IMR-90 (cell line): ENCODE measurements around the gene TSTD2. TPM values are rescaled to one million over a fixed set of nuclear protein-coding genes. Genes with fewer than 3 reads are reported as not detected.

ENCODE experiments used
- ATAC-seq: fragments of 200-7000 bp; cut with Tn5 transposase; 2 replicates; pipeline ENCODE4 v1.9.1; 2020; ENCODE audit warnings: low read depth, mild to moderate bottlenecking, moderate library complexity
- BruUV-seq: library from RNA; stranded (reverse); fragments of 400-500 nt; replicated peaks from 2 replicates; lab custom pipeline; 2021; lab: Mats Ljungman, UMichigan
- CTCF ChIA-PET: fragments of 300-600 bp; formaldehyde crosslinking; extraction: SDS; loops from one replicate; lab custom pipeline; 2021; ENCODE audit warnings: antibody characterized with exemption; lab: Yijun Ruan, JAX
- POLR2A ChIA-PET: fragments of 300-600 bp; sonication (Branson Sonifier 250); formaldehyde crosslinking; loops from one replicate; lab custom pipeline; 2022; ENCODE audit warnings: antibody characterized with exemption; ENCODE audit not compliant: unreplicated experiment; lab: Charles Lee
- DNase-seq: peaks from one replicate; pipeline ENCODE4 v3.0.0; 2013
- H2AFZ ChIP-seq: replicated peaks from 2 replicates; pipeline ENCODE3; 2013; ENCODE audit warnings: low read length, mild to moderate bottlenecking; ENCODE audit not compliant: poor library complexity
- H2AK5ac ChIP-seq: 2 replicates; pipeline ENCODE4 v1.6.1; 2013; ENCODE audit warnings: low read depth, low read length, inconsistent platforms
- H2AK9ac ChIP-seq: replicated peaks from 2 replicates; pipeline ENCODE3; 2013; ENCODE audit warnings: mild to moderate bottlenecking, low read depth, low read length, moderate library complexity; ENCODE audit not compliant: poor library complexity
- H2BK120ac ChIP-seq: 2 replicates; pipeline ENCODE4 v1.6.1; 2013; ENCODE audit warnings: low read depth, low read length, inconsistent platforms
- H2BK15ac ChIP-seq: 3 replicates; pipeline ENCODE4 v1.6.1; 2013; ENCODE audit warnings: low read depth, low read length, inconsistent platforms
- H2BK20ac ChIP-seq: 2 replicates; pipeline ENCODE4 v1.6.1; 2013; ENCODE audit warnings: low read depth, mild to moderate bottlenecking, inconsistent platforms, low read length, moderate library complexity
- H2BK5ac ChIP-seq: 2 replicates; pipeline ENCODE4 v1.6.1; 2013; ENCODE audit warnings: mild to moderate bottlenecking, low read depth, low read length, inconsistent platforms; ENCODE audit not compliant: poor library complexity, severe bottlenecking
- H3K14ac ChIP-seq: replicated peaks from 2 replicates; pipeline ENCODE4 v1.6.1; 2013; ENCODE audit warnings: low read depth, low read length, inconsistent platforms
- H3K18ac ChIP-seq: 2 replicates; pipeline ENCODE4 v1.6.1; 2013; ENCODE audit warnings: low read depth, low read length, control low read depth
- H3K23ac ChIP-seq: 2 replicates; pipeline ENCODE4 v1.6.1; 2013; ENCODE audit warnings: low read depth, low read length, inconsistent platforms
- H3K27ac ChIP-seq: 2 replicates; pipeline ENCODE4 v1.5.1; 2013; ENCODE audit warnings: mild to moderate bottlenecking, control low read depth, low read length; ENCODE audit not compliant: insufficient read depth
- H3K27me3 ChIP-seq: 2 replicates; pipeline ENCODE4 v1.6.1; 2013; ENCODE audit warnings: low read length; ENCODE audit not compliant: control insufficient read depth, insufficient read depth
- H3K36me3 ChIP-seq: 2 replicates; pipeline ENCODE4 v1.6.1; 2013; ENCODE audit warnings: low read length, mixed read lengths; ENCODE audit not compliant: control insufficient read depth, insufficient read depth
- H3K4ac ChIP-seq: 2 replicates; pipeline ENCODE4 v1.6.1; 2013; ENCODE audit warnings: low read depth, low read length, inconsistent platforms
- H3K4me1 ChIP-seq: 2 replicates; pipeline ENCODE4 v1.6.1; 2013; ENCODE audit warnings: low read length, mixed read lengths; ENCODE audit not compliant: control insufficient read depth, insufficient read depth
- H3K4me2 ChIP-seq: 2 replicates; pipeline ENCODE4 v1.6.1; 2013; ENCODE audit warnings: low read depth, mild to moderate bottlenecking, control low read depth, low read length, moderate library complexity
- H3K4me3 ChIP-seq: 2 replicates; pipeline ENCODE4 v1.5.1; 2013; ENCODE audit warnings: low read depth, mild to moderate bottlenecking, control low read depth, low read length, moderate library complexity; ENCODE audit not compliant: insufficient read depth
- H3K56ac ChIP-seq: 2 replicates; pipeline ENCODE4 v1.6.1; 2013; ENCODE audit warnings: low read length, inconsistent platforms; ENCODE audit not compliant: insufficient read depth; ENCODE audit errors: extremely low read depth
- H3K79me1 ChIP-seq, 2 experiments: 2 replicates each; pipeline ENCODE4 v1.6.1; 2013; ENCODE audit warnings: low read length in 2 of 2, inconsistent platforms in 1 of 2, low read depth in 1 of 2
- H3K9ac ChIP-seq: 2 replicates; pipeline ENCODE4 v1.6.1; 2013; ENCODE audit warnings: low read depth, low read length, control low read depth
- H3K9me1 ChIP-seq: 2 replicates; pipeline ENCODE4 v1.6.1; 2013; ENCODE audit warnings: low read length, inconsistent platforms; ENCODE audit not compliant: insufficient read depth
- H3K9me3 ChIP-seq: 2 replicates; pipeline ENCODE4 v1.6.1; 2013; ENCODE audit warnings: low read length; ENCODE audit not compliant: control insufficient read depth, insufficient read depth
- H4K20me1 ChIP-seq: 2 replicates; pipeline ENCODE4 v1.6.1; 2013; ENCODE audit warnings: low read length, inconsistent platforms; ENCODE audit not compliant: insufficient read depth
- H4K5ac ChIP-seq: 2 replicates; pipeline ENCODE4 v1.6.1; 2013; ENCODE audit warnings: mild to moderate bottlenecking, low read depth, low read length, control low read depth
- H4K8ac ChIP-seq, 2 experiments: 2 replicates each; pipeline ENCODE4 v1.6.1; 2013; ENCODE audit warnings: low read depth in 2 of 2, low read length in 2 of 2, control low read depth in 1 of 2, inconsistent platforms in 1 of 2
- H4K91ac ChIP-seq: 2 replicates; pipeline ENCODE4 v1.6.1; 2013; ENCODE audit warnings: low read depth, low read length, inconsistent platforms; ENCODE audit not compliant: insufficient read depth
- BHLHE40 ChIP-seq: fragments of 150-350 bp; IDR thresholded peaks from 2 replicates; pipeline ENCODE4 v1.6.1; 2016; ENCODE audit warnings: mild to moderate bottlenecking, low read depth, low read length
- CEBPB ChIP-seq: IDR thresholded peaks from 2 replicates; pipeline ENCODE4 v1.6.1; 2012; ENCODE audit warnings: low read depth, low read length, improper control_type of control experiment
- CHD1 ChIP-seq: IDR thresholded peaks from 2 replicates; pipeline ENCODE4 v1.6.1; 2012; ENCODE audit warnings: low read depth, low read length, improper control_type of control experiment
- FOS ChIP-seq: fragments of 150-350 bp; IDR thresholded peaks from 2 replicates; pipeline ENCODE4 v1.6.1; 2016; ENCODE audit warnings: low read depth, low read length
- MAFK ChIP-seq: IDR thresholded peaks from 2 replicates; pipeline ENCODE4 v1.6.1; 2012; ENCODE audit warnings: low read depth, low read length, improper control_type of control experiment
- MAZ ChIP-seq: IDR thresholded peaks from 2 replicates; pipeline ENCODE4 v1.6.1; 2012; ENCODE audit warnings: low read depth, mild to moderate bottlenecking, low read length, improper control_type of control experiment, moderate library complexity, borderline replicate concordance
- MXI1 ChIP-seq: IDR thresholded peaks from 2 replicates; pipeline ENCODE4 v1.6.1; 2012; ENCODE audit warnings: low read depth, mild to moderate bottlenecking, low read length, moderate library complexity, borderline replicate concordance
- NFE2L2 ChIP-seq: fragments of 150-350 bp; IDR thresholded peaks from 2 replicates; pipeline ENCODE4 v1.6.1; 2016; ENCODE audit warnings: low read depth, mild to moderate bottlenecking, low read length
- POLR2A ChIP-seq: IDR thresholded peaks from 2 replicates; pipeline ENCODE4 v1.6.1; 2012; ENCODE audit warnings: mild to moderate bottlenecking, low read depth, low read length
- RAD21 ChIP-seq: IDR thresholded peaks from 2 replicates; pipeline ENCODE4 v1.6.1; 2012; ENCODE audit warnings: low read length, improper control_type of control experiment
- RCOR1 ChIP-seq: IDR thresholded peaks from 2 replicates; pipeline ENCODE4 v1.6.1; 2012; ENCODE audit warnings: mild to moderate bottlenecking, low read length, improper control_type of control experiment; ENCODE audit not compliant: insufficient replicate concordance
- RFX5 ChIP-seq: IDR thresholded peaks from 2 replicates; pipeline ENCODE4 v1.8.0; 2012; ENCODE audit warnings: low read depth, mild to moderate bottlenecking, low read length, moderate library complexity
- SMC3 ChIP-seq: fragments of 150-350 bp; IDR thresholded peaks from 2 replicates; pipeline ENCODE4 v1.6.1; 2016; ENCODE audit warnings: low read depth, mild to moderate bottlenecking, antibody characterized with exemption, low read length, moderate library complexity
- WGBS, 2 experiments: methylation state at CpG; one replicate each; pipeline versions ENCODE4 v1.1.5 to v1.1.7; 2013; ENCODE audit warnings: missing lambda C conversion rate in 2 of 2; ENCODE audit not compliant: insufficient read length in 1 of 2; ENCODE audit errors: extremely low coverage in 2 of 2; 5-methylcytosine and 5-hydroxymethylcytosine counted together
- dilution Hi-C: fragments of 300-500 bp; cut with HindIII; formaldehyde crosslinking; loops from one replicate; pipeline ENCODE4 v1.14.3; 2018; ENCODE audit warnings: low sequenced_read_pairs; ENCODE audit not compliant: unreplicated experiment
- in situ Hi-C: fragments of 300-500 bp; cut with MboI; formaldehyde crosslinking; loops from 3 replicates; pipeline ENCODE4 v1.14.3; 2019; ENCODE audit warnings: low sequenced_read_pairs, inconsistent platforms, mixed read lengths
- intact Hi-C: fragments of 100-400 bp; cut with micrococcal nuclease; formaldehyde crosslinking; loops from 2 replicates; pipeline ENCODE4 v1.10.0; 2022
- polyA plus RNA-seq, 3 experiments: library from polyadenylated mRNA; depleted of rRNA; stranded (reverse); fragments of >200 nt; gene quantifications; 2 replicates each; pipeline ENCODE4 v1.2.3, GENCODE V29; 2012; ENCODE audit warnings: low replicate concordance in 1 of 3
- total RNA-seq: library from RNA; depleted of rRNA; stranded (reverse); fragments of >200 nt; gene quantifications from 2 replicates; pipeline ENCODE4 v1.2.3, GENCODE V29; 2012
- TF ChIP-seq, protein P1 (sequence below): fragments of 150-350 bp; IDR thresholded peaks from 2 replicates; pipeline ENCODE4 v1.6.1; 2017; ENCODE audit warnings: mild to moderate bottlenecking, antibody characterized with exemption, low read length, low read depth
- TF ChIP-seq, protein P2 (sequence below): fragments of 150-350 bp; IDR thresholded peaks from 2 replicates; pipeline ENCODE4 v1.6.1; 2016; ENCODE audit warnings: low read depth, mild to moderate bottlenecking, low read length, moderate library complexity, borderline replicate concordance
- TF ChIP-seq, protein P3 (sequence below): conservative IDR thresholded peaks from 2 replicates; pipeline ENCODE4 v1.5.1; 2012; ENCODE audit warnings: mild to moderate bottlenecking, low read depth, low read length, improper control_type of control experiment

TSTD2 gene
- total and polyA plus RNA-seq, 2 of the 4 experiments (the other 2 are of a cell fraction), result 11.2 to 16.3 TPM

DNA sequence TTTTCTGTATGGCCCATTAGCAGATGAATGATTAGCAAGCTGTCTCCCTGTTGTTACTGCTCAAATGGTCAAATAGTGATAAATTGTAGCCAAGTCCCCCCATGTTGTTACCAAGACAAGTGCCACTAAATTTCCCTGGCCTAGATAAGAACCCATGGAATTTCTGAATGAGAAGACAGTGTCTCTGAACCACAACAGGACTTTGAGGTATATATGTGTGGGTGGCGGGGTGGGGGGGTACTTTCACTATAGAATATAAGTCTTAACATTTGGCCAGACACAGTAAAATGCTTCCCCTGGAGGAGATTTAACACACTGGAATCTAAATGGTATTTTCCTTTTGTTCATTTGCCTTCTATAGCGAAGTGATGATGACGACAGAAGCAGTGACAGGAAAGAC, 35.3 kb upstream of the TSTD2 start:
- H3K36me3 ChIP-seq, result peaks cover 55% of the 10 kb centered on the region
- POLR2A ChIA-PET, result no interaction called here
- ATAC-seq (no peak), DNase-seq (no peak)
- BruUV-seq, result no TSS peak
- H4K20me1 ChIP-seq, result no peaks in the 10 kb centered on the region
- H3K18ac ChIP-seq, result no peak overlapping the region
- H3K14ac ChIP-seq, result no peak overlapping the region
- no peak overlapping the region for H3K56ac ChIP-seq
- H3K4me2 ChIP-seq, result no peak overlapping the region
- H3K4me3 ChIP-seq, result no peak overlapping the region
- no peaks in the 10 kb centered on the region for H3K9me3 ChIP-seq
- H2AK9ac ChIP-seq, result no peak overlapping the region
- no peak overlapping the region for H2AK5ac ChIP-seq
- H3K27ac ChIP-seq, result no peak overlapping the region
- H3K9ac ChIP-seq, result no peak overlapping the region
- no peak overlapping the region for H4K5ac ChIP-seq
- H3K4me1 ChIP-seq, result no peaks in the 10 kb centered on the region; the same call in 1 of the 2 replicates
- H2AFZ ChIP-seq, result no peak overlapping the region
- no peak overlapping the region for H2BK5ac ChIP-seq
- in situ Hi-C loops, result no loop called here
- no peak overlapping the region for H3K23ac ChIP-seq
- no peaks in the 10 kb centered on the region for H3K27me3 ChIP-seq
- no peak overlapping the region for H2BK120ac ChIP-seq
- CTCF ChIA-PET, result no interaction called here
- no peak overlapping the region for H4K91ac ChIP-seq
- peaks cover 0 to 4% of the 10 kb centered on the region in 2 experiments; a peak in 1 of 4 replicates for H3K79me1 ChIP-seq
- H2BK20ac ChIP-seq, result no peak overlapping the region
- H2BK15ac ChIP-seq, result no peak overlapping the region
- H3K4ac ChIP-seq, result no peak overlapping the region
- intact Hi-C loops, result no loop called here
- no peak for TF ChIP-seq FOS
- TF ChIP-seq SMC3, result no peak
- no peak for TF ChIP-seq RFX5
- no peak for TF ChIP-seq NFE2L2
- TF ChIP-seq MAFK, result no peak
- TF ChIP-seq CEBPB, result no peak
- TF ChIP-seq, protein P1, sequence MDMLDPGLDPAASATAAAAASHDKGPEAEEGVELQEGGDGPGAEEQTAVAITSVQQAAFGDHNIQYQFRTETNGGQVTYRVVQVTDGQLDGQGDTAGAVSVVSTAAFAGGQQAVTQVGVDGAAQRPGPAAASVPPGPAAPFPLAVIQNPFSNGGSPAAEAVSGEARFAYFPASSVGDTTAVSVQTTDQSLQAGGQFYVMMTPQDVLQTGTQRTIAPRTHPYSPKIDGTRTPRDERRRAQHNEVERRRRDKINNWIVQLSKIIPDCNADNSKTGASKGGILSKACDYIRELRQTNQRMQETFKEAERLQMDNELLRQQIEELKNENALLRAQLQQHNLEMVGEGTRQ, result no peak
- no peak for TF ChIP-seq MAZ
- no peak for TF ChIP-seq MXI1
- no peak for TF ChIP-seq RCOR1
- TF ChIP-seq, protein P2, sequence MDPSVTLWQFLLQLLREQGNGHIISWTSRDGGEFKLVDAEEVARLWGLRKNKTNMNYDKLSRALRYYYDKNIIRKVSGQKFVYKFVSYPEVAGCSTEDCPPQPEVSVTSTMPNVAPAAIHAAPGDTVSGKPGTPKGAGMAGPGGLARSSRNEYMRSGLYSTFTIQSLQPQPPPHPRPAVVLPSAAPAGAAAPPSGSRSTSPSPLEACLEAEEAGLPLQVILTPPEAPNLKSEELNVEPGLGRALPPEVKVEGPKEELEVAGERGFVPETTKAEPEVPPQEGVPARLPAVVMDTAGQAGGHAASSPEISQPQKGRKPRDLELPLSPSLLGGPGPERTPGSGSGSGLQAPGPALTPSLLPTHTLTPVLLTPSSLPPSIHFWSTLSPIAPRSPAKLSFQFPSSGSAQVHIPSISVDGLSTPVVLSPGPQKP, result no peak
- no peak for TF ChIP-seq POLR2A
- TF ChIP-seq, protein P3, sequence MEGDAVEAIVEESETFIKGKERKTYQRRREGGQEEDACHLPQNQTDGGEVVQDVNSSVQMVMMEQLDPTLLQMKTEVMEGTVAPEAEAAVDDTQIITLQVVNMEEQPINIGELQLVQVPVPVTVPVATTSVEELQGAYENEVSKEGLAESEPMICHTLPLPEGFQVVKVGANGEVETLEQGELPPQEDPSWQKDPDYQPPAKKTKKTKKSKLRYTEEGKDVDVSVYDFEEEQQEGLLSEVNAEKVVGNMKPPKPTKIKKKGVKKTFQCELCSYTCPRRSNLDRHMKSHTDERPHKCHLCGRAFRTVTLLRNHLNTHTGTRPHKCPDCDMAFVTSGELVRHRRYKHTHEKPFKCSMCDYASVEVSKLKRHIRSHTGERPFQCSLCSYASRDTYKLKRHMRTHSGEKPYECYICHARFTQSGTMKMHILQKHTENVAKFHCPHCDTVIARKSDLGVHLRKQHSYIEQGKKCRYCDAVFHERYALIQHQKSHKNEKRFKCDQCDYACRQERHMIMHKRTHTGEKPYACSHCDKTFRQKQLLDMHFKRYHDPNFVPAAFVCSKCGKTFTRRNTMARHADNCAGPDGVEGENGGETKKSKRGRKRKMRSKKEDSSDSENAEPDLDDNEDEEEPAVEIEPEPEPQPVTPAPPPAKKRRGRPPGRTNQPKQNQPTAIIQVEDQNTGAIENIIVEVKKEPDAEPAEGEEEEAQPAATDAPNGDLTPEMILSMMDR, result no peak
- TF ChIP-seq CHD1, result no peak
- TF ChIP-seq BHLHE40, result no peak
- no peak for TF ChIP-seq RAD21
- dilution Hi-C loops, result no loop called here
- no peak overlapping the region for H4K8ac ChIP-seq
- H3K9me1 ChIP-seq, result no peaks in the 10 kb centered on the region
- WGBS, 2 experiments, result no CpG with 5 or more reads among the region's 3 CpGs
